ENCODE measurements around the gene CEP152. TPM values are rescaled to one million over a fixed set of nuclear protein-coding genes. Genes with fewer than 3 reads are reported as not detected.

Gene CEP152
- total and polyA plus RNA-seq, 9 of the 15 experiments (the other 6 are each of a cell fraction or from before 2014, with no cell fraction given), result 9.9 to 43.0 (median 23.6) TPM

- in situ Hi-C loops (cut with MboI), result no loop called here
- Histone ChIP-seq H3K9me1 (ENCODE audit: control insufficient read depth, insufficient read depth, low read length) (no peaks in the 10 kb centered on the region), H3K4me2 (ENCODE audit: insufficient read depth, low read length) (no peak overlapping the region), H3K27me3 (ENCODE audit: control insufficient read depth in 2 of 2, insufficient read depth in 2 of 2, low read length in 2 of 2) (no peaks in the 10 kb centered on the region; a peak in 1 of 5 replicates), H3K4me3 (no peak overlapping the region), H3K36me3 (ENCODE audit: control insufficient read depth, insufficient read depth, low read length) (no peaks in the 10 kb centered on the region), H3K9me3 (replicated peaks; ENCODE audit: control insufficient read depth, insufficient read depth, low read depth, low read length) (peaks cover 3% of the 10 kb centered on the region; the same call in 1 of the 2 replicates), H2AFZ (ENCODE audit: low read depth, low read length) (no peak overlapping the region), H3K4me1 (replicated peaks in 1 of 2; ENCODE audit: control insufficient read depth in 2 of 2, insufficient read depth in 2 of 2, low read length in 2 of 2) (no peaks in the 10 kb centered on the region), H4K20me1 (replicated peaks; ENCODE audit: control insufficient read depth, insufficient read depth, low read length) (no peaks in the 10 kb centered on the region), H3K9ac (ENCODE audit: insufficient read depth in 1 of 2, low read depth in 2 of 2, low read length in 2 of 2) (no peak overlapping the region), H3K27ac (ENCODE audit: extremely low read depth, low read depth, low read length) (no peak overlapping the region), H3K79me2 (ENCODE audit: control insufficient read depth, insufficient read depth, low read length) (no peaks in the 10 kb centered on the region)
- POLR2A ChIA-PET, result no interaction called here
- TF ChIP-seq KLF10 (CRISPR knock-in tag; IDR thresholded peaks at IDR 0.05) (no peak), ARHGAP35 (IDR thresholded peaks at IDR 0.05; ENCODE audit: partially characterized antibody) (no peak)
- FAIRE-seq (no peak), ATAC-seq (no peak), DNase-seq (ENCODE audit: extremely low read depth in 1 of 4, low spot score in 3 of 4) (no peak)
- intact Hi-C loops (cut with micrococcal nuclease), result no loop called here
- no TSS peak for BruUV-seq (replicated peaks)
- CTCF ChIA-PET (ENCODE audit: low intra/inter-chr PET ratio), result no interaction called here
Measured at GRCh38 chr15:48828906-48829305, 18.0 kb upstream of the CEP152 start.

- intact Hi-C loops (cut with micrococcal nuclease), result no loop called here
- peaks cover 1% of the 10 kb centered on the region; the same call in 1 of the 2 replicates for H3K9me3 ChIP-seq (replicated peaks; ENCODE audit: control insufficient read depth, insufficient read depth, low read depth, low read length)
- ChIA-PET POLR2A (no interaction called here), CTCF (ENCODE audit: low intra/inter-chr PET ratio) (no interaction called here)
- no peaks in the 10 kb centered on the region for H3K9me1 ChIP-seq (ENCODE audit: control insufficient read depth, insufficient read depth, low read length)
- H2AFZ ChIP-seq (ENCODE audit: low read depth, low read length), result no peak overlapping the region
- FAIRE-seq (no peak), ATAC-seq (no peak), DNase-seq (ENCODE audit: extremely low read depth in 1 of 4, low spot score in 3 of 4) (no peak)
- H3K27me3 ChIP-seq (ENCODE audit: control insufficient read depth in 2 of 2, insufficient read depth in 2 of 2, low read length in 2 of 2), result no peaks in the 10 kb centered on the region; a peak in 1 of 5 replicates
- no peaks in the 10 kb centered on the region for H3K79me2 ChIP-seq (ENCODE audit: control insufficient read depth, insufficient read depth, low read length)
- H3K4me3 ChIP-seq, result no peak overlapping the region
- no peak overlapping the region for H3K9ac ChIP-seq (ENCODE audit: insufficient read depth in 1 of 2, low read depth in 2 of 2, low read length in 2 of 2)
- no peak overlapping the region for H3K4me2 ChIP-seq (ENCODE audit: insufficient read depth, low read length)
- H4K20me1 ChIP-seq (replicated peaks; ENCODE audit: control insufficient read depth, insufficient read depth, low read length), result no peaks in the 10 kb centered on the region
- 16% methylated on average over 4 of the region's 4 CpGs for WGBS (ENCODE audit: insufficient coverage, low coverage, missing lambda C conversion rate)
- in situ Hi-C loops (cut with MboI), result no loop called here
- no TSS peak for BruUV-seq (replicated peaks)
- H3K4me1 ChIP-seq (replicated peaks in 1 of 2; ENCODE audit: control insufficient read depth in 2 of 2, insufficient read depth in 2 of 2, low read length in 2 of 2), result no peaks in the 10 kb centered on the region
- no peak overlapping the region for H3K27ac ChIP-seq (ENCODE audit: extremely low read depth, low read depth, low read length)
- H3K36me3 ChIP-seq (ENCODE audit: control insufficient read depth, insufficient read depth, low read length), result no peaks in the 10 kb centered on the region
- TF ChIP-seq KHSRP (IDR thresholded peaks at IDR 0.05), result no peak
- TF ChIP-seq MLX (CRISPR knock-in tag; conservative IDR thresholded peaks at IDR 0.05), result no peak
- TF ChIP-seq POLR3G (IDR thresholded peaks at IDR 0.05; ENCODE audit: extremely low read depth, insufficient read length, insufficient replicate concordance), result no peak
- TF ChIP-seq ZNF280A (IDR thresholded peaks at IDR 0.05; ENCODE audit: low read depth, partially characterized antibody), result no peak
- TF ChIP-seq RAD21 (CRISPR knock-in tag; conservative IDR thresholded peaks at IDR 0.05 in 1 of 2, IDR thresholded peaks at IDR 0.05 in 1 of 2), result no peak
- no peak for TF ChIP-seq ATF7 (IDR thresholded peaks at IDR 0.05)
- TF ChIP-seq NUFIP1 (IDR thresholded peaks at IDR 0.05; ENCODE audit: partially characterized antibody), result no peak
- TF ChIP-seq PHF20 (IDR thresholded peaks at IDR 0.05; ENCODE audit: partially characterized antibody), result no peak
- TF ChIP-seq MITF (IDR thresholded peaks at IDR 0.05), result no peak
- TF ChIP-seq NFIX (CRISPR knock-in tag; IDR thresholded peaks at IDR 0.05; ENCODE audit: low read depth), result no peak
- TF ChIP-seq NR2F6 (CRISPR knock-in tag; IDR thresholded peaks at IDR 0.05), result no peak
- no peak for TF ChIP-seq HDAC8 (tag; IDR thresholded peaks at IDR 0.05)
- TF ChIP-seq DMBX1 (CRISPR knock-in tag; IDR thresholded peaks at IDR 0.05; ENCODE audit: borderline replicate concordance), result no peak
Measured at GRCh38 chr15:48828471-48828870, 17.6 kb upstream of the CEP152 start.
